Measurements from ENCODE around the gene ADARB2.

Gene ADARB2

GRCh38 chr10:1735562-1735961 lies 1.8 kb downstream of the ADARB2 start:
- no peak for DNase-seq

DNA sequence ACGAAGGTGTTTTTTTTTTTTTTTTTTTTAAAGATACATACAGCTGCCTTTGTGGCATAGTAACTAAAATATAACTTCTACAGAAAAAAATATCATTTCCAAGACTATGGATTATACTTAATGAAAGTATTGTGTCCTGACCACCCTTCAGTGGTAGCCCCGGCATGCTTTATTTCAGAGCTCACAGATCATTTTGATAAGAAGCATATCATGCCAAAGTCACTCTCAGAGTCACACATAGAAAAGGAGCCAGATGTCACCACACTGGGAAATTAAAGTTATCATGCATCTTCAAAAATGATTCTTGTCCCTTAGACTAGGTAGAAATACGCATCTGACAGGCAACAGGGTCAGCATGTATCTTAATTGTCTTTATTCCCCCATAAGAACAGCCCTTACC lies 3.0 kb downstream of the ADARB2 start:
- DNase-seq = no peak

DNA sequence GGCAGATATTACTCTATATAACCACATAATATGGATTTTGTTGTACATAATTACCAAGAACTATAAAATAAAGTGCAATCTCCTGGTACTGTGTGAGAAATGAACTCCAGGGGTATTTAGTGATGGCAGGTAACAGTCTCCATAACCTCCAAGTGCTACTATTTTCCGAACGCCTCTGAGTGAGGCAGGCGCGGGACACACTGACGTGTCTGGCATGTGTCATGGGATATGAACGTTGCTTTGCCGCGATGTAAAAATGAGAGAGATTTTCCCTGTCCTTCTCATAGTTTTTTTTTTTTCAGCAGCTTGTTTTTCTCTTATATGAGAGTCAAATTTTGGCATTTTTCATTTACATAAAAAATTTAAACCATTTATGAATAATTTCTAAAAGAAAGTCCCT lies 3.6 kb downstream of the ADARB2 start:
- no peak for DNase-seq

DNA sequence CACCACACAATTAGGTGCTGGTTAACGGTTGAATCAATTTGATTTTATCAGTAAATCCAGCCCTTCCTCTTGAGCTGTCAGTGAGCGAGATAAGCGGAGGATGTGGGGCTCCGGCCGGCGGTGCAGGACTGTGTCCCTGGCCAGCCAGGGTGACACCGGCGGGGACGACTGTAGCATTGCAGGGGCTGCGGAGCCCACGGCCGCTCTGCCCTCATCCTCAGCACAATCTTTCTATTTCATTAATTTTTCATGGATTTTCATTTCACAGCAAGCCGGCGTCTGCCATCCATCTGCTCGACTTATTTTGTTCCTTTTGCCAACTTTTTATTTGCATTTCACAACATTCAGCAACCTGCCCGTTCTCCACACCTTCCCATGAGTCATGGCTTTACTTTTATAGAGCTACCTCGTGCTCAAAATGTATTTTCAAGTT lies 4.7 kb downstream of the ADARB2 start:
- no peak for DNase-seq

- DNase-seq = no peak
These were observed 5.7 kb downstream of the ADARB2 start for GRCh38 chr10:1731592-1731991.

DNA sequence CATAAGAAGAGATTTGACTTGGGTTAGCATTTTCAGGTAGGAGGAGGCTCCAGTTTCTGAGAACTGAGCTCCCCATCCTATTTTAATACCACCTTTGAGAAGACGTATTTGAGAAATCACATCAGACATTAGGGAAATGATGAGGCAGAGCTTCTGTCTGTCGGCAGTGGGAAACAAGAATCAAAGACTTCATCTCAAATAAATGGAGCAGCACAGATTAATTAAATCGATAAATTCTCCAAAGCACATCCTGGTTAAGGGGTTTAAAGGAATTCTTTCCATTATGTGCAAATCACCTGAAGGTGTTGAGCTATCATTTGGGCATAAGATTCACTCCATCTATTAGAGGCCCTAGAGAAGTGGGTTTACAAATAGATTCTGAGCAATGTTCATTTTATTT lies 7.6 kb downstream of the ADARB2 start:
- DNase-seq = no peak

- no peak for DNase-seq
These were observed 10.5 kb downstream of the ADARB2 start for GRCh38 chr10:1726861-1727260.

- DNase-seq = no peak
These were observed 12.3 kb downstream of the ADARB2 start for GRCh38 chr10:1724921-1725488.

DNA sequence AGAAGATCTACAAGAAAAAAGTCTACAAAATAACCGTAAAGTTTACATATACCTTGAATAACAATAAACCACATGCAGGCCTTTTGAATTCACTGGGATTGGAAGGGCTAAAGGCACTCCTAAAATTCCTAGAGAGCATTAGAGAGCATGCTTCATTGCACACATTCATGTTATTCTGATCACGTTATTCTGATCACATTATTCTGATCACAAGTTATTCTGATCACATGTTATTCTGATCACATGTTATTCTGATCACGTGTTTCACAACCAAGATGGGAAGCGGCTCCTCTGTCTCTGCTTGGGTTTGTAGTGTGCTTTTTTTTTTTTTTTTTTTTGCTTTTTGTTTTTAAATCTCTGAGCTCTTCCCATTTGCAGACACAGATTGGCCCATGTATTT lies 20.5 kb downstream of the ADARB2 start:
- DNase-seq = no peak

GRCh38 chr10:1715821-1716220 lies 21.5 kb downstream of the ADARB2 start:
- DNase-seq = peak; percentile 62

- DNase-seq = no peak
These were observed 24.2 kb downstream of the ADARB2 start for GRCh38 chr10:1712944-1713671.

- DNase-seq = no peak
These were observed 25.0 kb downstream of the ADARB2 start for GRCh38 chr10:1712314-1712713.

- DNase-seq = no peak
These were observed 28.2 kb downstream of the ADARB2 start for GRCh38 chr10:1709161-1709560.

DNA sequence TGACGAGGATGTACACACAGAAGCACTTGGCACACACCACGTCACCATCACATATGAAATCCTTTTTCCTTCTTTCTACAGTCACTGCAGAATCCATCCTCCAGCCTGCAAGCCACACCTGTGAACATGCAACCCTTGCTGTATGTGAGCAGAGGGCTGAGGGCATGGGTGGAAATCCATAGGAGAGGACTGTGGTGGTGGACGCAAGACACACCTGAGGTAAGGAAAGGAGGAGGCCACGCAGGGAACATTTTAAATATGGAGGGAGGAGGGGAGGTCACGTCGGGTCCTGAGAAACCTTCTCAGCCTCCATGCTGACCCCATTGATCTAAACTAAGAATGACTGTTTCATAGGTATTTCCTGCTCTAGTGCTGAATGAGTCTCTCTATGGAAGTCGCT lies 28.6 kb downstream of the ADARB2 start:
- DNase-seq = no peak

GRCh38 chr10:1706711-1707110 lies 30.6 kb downstream of the ADARB2 start:
- no peak for DNase-seq

DNA sequence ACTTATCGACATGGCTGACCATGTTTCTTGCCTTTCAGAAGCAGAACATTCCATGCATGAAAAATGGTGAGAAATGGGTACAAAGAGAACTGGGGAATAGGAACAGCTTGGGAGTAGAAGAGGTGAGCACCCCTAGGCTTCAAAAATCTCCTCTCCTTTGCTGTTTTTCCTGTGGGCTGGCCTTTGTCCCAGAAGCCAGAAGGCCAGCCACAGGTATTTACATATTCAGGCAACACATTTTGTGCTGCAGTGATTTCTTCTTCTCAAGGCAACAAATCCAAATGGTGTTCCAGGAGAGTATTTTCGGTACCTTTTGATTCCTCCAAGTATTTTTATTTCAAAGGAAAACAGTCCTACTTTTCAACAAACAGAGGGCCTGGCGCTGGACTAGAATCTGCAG lies 31.1 kb downstream of the ADARB2 start:
- no peak for DNase-seq

DNA sequence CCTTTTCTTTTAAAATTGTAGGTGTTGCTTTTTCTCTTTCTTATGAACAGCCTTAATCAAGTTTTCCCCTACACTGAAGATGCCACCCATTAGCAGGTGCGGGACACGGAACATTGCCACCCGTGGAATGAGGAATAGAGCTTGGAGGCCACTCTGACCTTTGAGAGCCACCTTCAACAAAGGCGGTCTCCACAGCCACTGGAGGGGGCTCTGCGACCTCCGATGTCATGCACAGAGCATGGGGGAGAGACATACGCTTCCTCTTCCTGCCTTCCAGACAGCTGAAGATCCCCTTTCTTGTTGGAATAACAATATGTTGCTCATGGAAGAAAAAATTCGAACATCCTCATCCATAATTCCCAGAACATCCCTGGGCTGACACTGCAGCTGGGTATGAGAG lies 39.1 kb downstream of the ADARB2 start:
- DNase-seq = no peak

- DNase-seq = no peak
These were observed 41.2 kb downstream of the ADARB2 start for GRCh38 chr10:1696106-1696505.

GRCh38 chr10:1690086-1690485 lies 47.2 kb downstream of the ADARB2 start:
- DNase-seq = no peak

GRCh38 chr10:1688531-1688930 lies 48.8 kb downstream of the ADARB2 start:
- no peak for DNase-seq

DNA sequence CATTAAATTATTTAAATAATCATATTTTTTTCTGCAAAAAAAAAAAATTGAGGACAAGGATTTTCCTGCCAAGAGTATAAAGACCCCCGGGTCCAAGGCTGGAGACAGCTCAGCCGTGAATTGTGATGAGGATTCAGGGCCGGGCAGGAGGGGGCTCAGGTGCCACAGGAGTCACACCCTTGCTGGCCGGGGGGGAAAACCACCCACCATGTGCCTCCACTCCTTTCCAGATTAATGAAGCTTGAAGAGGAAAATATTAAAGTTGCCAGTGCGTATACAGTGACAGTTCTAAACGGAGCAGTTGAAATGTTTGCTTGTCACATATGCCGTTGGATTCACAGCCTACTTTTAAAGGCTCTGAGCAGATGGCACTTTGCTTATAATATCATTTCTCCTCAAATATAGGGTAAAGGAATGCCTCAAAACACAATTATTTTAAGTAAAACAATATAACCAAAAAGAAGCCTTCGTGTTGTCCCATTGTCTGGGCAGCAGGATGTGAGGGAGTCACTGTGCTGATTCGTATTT lies 49.6 kb downstream of the ADARB2 start:
- no peak for DNase-seq

GRCh38 chr10:1687190-1687589 lies 50.1 kb downstream of the ADARB2 start:
- DNase-seq = no peak

GRCh38 chr10:1686491-1686749 lies 50.9 kb downstream of the ADARB2 start:
- DNase-seq = no peak

DNA sequence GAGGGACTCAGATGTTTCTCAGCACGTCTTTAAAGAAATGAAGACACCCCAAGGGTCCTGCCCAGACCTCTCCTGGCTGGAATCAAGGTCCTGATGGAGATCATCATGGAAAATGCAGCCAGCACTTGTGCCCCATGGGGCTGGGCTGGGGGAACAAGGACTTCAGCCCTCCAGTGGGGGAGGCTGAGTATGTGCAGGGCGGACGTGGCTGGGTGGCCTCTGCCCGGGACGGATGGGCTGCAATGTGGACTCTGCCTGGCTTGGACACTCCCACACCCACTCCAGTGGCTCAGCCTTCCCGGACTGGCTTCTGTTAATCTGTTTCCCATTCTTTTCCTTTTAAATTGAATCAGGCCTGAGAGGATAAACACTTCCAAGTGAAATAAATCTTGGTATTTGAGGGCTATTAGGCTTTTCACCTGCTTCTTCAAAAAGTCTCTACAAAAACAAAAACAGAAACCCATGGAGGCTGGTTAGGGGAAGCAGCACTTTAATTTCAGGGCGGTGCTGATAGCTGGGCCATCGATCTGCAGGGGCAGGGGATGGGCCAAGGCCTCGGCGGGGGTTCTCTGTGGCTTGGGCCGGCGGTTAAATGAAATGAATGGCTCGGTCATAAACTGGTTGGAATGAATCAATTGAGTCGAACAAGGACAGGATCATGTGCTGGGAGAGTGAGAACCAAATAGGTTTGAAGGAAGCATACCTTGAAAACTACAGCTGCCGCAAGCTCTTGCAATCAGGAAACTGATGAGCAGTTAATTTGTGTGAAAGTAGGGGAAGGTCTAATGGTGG lies 51.4 kb downstream of the ADARB2 start:
- DNase-seq = no peak
